Prostate gland (tissue), 2 donors: ENCODE results near the gene RAB6A. TPM values are rescaled to one million over a fixed set of nuclear protein-coding genes. Genes with fewer than 3 reads are reported as not detected.

ENCODE experiments used
- DNase-seq: peaks from one replicate; pipeline ENCODE4 v3.0.0-alpha.2; 2019; ENCODE audit warnings: low spot score
- H3K27ac ChIP-seq, 2 donors: fragments of 200-600 bp; sonication (generic); 2 replicates each; pipeline ENCODE4 v1.5.1; 2017 to 2019
- H3K27me3 ChIP-seq: fragments of 200-600 bp; sonication (generic); replicated peaks from 2 replicates; pipeline ENCODE4 v1.5.1; 2019; ENCODE audit not compliant: insufficient read depth
- H3K36me3 ChIP-seq, 2 donors: fragments of 200-600 bp; sonication (generic); 1 replicate in 1 of 2; 2 replicates in 1 of 2; pipeline versions ENCODE4 v1.5.1 to v1.8.1; 2017 to 2019
- H3K4me1 ChIP-seq: fragments of 200-600 bp; sonication (generic); replicated peaks from 2 replicates; pipeline ENCODE4 v1.5.1; 2019
- H3K4me3 ChIP-seq, 2 donors: fragments of 200-600 bp; sonication (generic); 2 replicates each; pipeline ENCODE4 v1.5.1; 2017 to 2019
- H3K9me3 ChIP-seq: fragments of 200-600 bp; sonication (generic); 2 replicates; pipeline ENCODE4 v1.5.1; 2017
- CTCF ChIP-seq, 4 experiments: fragments of 200-600 bp in 2 of 4; fragments of 450-650 bp in 2 of 4; sonication (generic) in 2 of 4; IDR thresholded peaks; 1 replicate in 3 of 4; 2 replicates in 1 of 4; pipeline ENCODE4 v1.5.1; 2016 to 2019; ENCODE audit warnings: antibody characterized with exemption in 4 of 4, mild to moderate bottlenecking in 2 of 4, moderate library complexity in 2 of 4
- POLR2A ChIP-seq: fragments of 450-650 bp; IDR thresholded peaks from one replicate; pipeline ENCODE4 v1.6.1; 2016; ENCODE audit warnings: antibody characterized with exemption, mild to moderate bottlenecking
- POLR2AphosphoS5 ChIP-seq: sonication (generic); formaldehyde crosslinking; IDR thresholded peaks from one replicate; pipeline ENCODE4 v1.6.1; 2017; ENCODE audit warnings: antibody characterized with exemption
- WGBS: methylation state at CpG from one replicate; pipeline ENCODE4 v1.1.5; 2018; 5-methylcytosine and 5-hydroxymethylcytosine counted together
- intact Hi-C: fragments of 100-400 bp; cut with DNase I; formaldehyde crosslinking; loops from one replicate; pipeline ENCODE4 v1.14.2; 2022
- total RNA-seq, 2 donors: library from RNA; depleted of rRNA; stranded (reverse); fragments of >200 nt; gene quantifications; one replicate each; pipeline ENCODE4 v1.1.0, GENCODE V29; 2016

Gene RAB6A
- total RNA-seq, 2 donors from 2014 or later, result 152 to 200 TPM

- Histone ChIP-seq H3K27ac (no peak overlapping the region), H3K27me3 (no peaks in the 10 kb centered on the region), H3K9me3 (no peaks in the 10 kb centered on the region), H3K36me3 (no peaks in the 10 kb centered on the region), H3K4me3 (no peak overlapping the region), H3K4me1 (no peaks in the 10 kb centered on the region)
- intact Hi-C loops, result no loop called here
- TF ChIP-seq CTCF (IDR thresholded peaks at IDR 0.05) (no peak), POLR2AphosphoS5 (no peak), POLR2A (no peak)
- WGBS, result 55% methylated on average over 16 of the region's 16 CpGs
- no peak for DNase-seq
These were observed 115.5 kb downstream of the RAB6A start for GRCh38 chr11:73645121-73645969.

DNA sequence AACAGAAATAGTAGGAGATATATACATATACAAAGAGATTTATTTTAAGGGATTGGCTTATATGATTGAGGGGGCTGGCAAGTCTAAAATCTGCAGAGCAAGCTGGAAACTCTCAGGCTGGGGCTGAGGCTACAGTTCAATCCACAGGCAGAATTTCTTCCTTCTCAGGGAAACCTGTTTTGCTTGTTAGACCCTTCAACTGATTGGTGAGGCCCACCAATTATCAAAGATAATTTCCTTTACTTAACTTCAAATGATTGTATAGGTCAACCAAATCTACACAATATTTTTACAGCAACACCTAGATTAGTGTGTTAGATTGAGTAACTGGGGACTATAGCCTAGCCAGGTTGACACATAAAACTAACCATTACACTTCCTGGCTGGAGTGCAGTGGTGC lies 119.2 kb downstream of the RAB6A start:
- H3K27me3 ChIP-seq, result no peaks in the 10 kb centered on the region
- DNase-seq, result no peak
- no peaks in the 10 kb centered on the region for H3K36me3 ChIP-seq
- TF ChIP-seq CTCF (IDR thresholded peaks at IDR 0.05) (no peak), POLR2AphosphoS5 (no peak), POLR2A (no peak)
- no peaks in the 10 kb centered on the region for H3K4me1 ChIP-seq
- intact Hi-C loops, result no loop called here
- no peaks in the 10 kb centered on the region for H3K9me3 ChIP-seq
- H3K4me3 ChIP-seq, result no peak overlapping the region
- no peak overlapping the region for H3K27ac ChIP-seq

DNA sequence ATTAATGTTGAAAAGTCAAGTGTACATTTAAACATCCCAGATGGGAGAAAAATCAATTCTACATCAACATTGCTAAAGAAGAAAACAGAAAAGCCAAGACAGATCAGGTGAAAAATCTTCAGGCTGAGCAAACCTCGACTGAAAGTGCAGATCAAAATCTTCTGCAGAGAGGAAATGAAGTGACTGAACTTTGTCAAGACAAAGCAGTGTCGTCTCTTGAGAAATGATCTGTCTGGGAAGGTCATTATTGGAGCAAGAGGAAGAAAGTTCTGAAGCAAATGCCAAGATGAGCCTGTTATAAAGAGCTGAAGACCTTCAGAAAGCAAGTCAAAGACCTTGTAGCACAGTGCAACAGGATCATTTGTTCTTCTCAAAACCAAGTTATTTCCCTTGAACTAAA lies 120.3 kb downstream of the RAB6A start:
- Histone ChIP-seq H3K27ac (no peak overlapping the region), H3K9me3 (no peaks in the 10 kb centered on the region), H3K4me3 (no peak overlapping the region), H3K4me1 (no peaks in the 10 kb centered on the region), H3K27me3 (no peaks in the 10 kb centered on the region), H3K36me3 (no peaks in the 10 kb centered on the region)
- intact Hi-C loops, result no loop called here
- DNase-seq, result no peak
- 51% methylated on average over 2 of the region's 2 CpGs for WGBS
- no peak for TF ChIP-seq POLR2AphosphoS5
- no peak for TF ChIP-seq CTCF (IDR thresholded peaks at IDR 0.05)
- no peak for TF ChIP-seq POLR2A

DNA sequence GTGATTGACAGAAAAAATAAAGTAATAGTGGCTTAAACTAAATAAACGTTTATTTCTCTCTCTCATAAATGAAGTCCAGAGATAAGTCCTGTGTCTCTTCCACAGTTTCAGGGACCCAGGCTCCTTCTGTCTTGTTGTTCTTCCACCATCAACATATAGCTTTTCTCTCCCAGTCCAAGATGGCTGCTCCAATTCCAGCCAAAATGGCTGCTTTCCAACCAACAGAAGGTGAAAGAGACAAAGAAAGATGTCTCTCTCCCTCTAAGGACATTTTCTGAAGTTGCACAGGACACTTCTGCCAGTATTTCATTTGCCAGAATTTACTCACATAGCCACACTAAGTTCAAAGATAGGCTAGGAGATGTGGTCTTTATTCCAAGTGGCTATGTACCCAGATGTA lies 123.9 kb downstream of the RAB6A start:
- WGBS, result 42% methylated on average over 1 of the region's 1 CpG
- Histone ChIP-seq H3K9me3 (no peaks in the 10 kb centered on the region), H3K4me1 (no peaks in the 10 kb centered on the region), H3K36me3 (no peaks in the 10 kb centered on the region), H3K4me3 (no peak overlapping the region), H3K27me3 (no peaks in the 10 kb centered on the region), H3K27ac (no peak overlapping the region)
- no peak for TF ChIP-seq CTCF (IDR thresholded peaks at IDR 0.05)
- TF ChIP-seq POLR2A, result no peak
- no peak for TF ChIP-seq POLR2AphosphoS5
- DNase-seq, result no peak
- intact Hi-C loops, result no loop called here

GRCh38 chr11:73636249-73636648 lies 124.6 kb downstream of the RAB6A start:
- WGBS, result 95% methylated on average over 5 of the region's 5 CpGs
- Histone ChIP-seq H3K9me3 (no peaks in the 10 kb centered on the region), H3K4me1 (no peaks in the 10 kb centered on the region), H3K36me3 (no peaks in the 10 kb centered on the region), H3K27ac (no peak overlapping the region), H3K27me3 (no peaks in the 10 kb centered on the region), H3K4me3 (no peak overlapping the region)
- no peak for TF ChIP-seq POLR2AphosphoS5
- TF ChIP-seq POLR2A, result no peak
- no peak for TF ChIP-seq CTCF (IDR thresholded peaks at IDR 0.05)
- intact Hi-C loops, result no loop called here
- DNase-seq, result no peak
